ENCODE measurements around the gene MS4A6E.

The MS4A6E gene, protein sequence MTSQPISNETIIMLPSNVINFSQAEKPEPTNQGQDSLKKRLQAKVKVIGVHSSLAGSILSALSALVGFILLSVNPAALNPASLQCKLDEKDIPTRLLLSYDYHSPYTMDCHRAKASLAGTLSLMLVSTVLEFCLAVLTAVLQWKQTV

DNA sequence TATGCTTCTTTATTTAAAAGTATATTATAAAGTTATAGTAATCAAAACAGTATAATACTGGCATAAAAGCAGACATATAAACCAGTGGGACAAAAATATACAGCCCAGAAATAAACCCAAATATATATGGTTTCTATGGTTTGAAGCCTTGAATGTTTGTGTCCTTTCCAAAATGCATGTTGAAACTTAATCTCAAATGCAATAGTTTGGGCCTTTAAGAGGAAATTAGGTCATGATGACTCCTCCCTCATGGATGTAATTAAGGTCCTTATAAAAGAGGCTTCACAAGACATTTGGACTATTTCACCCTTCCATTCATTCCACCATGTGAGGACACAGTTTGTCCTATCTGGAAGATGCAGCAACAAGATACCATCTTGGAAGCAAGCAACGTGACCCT is at the start of gene MS4A6E:
TSS of gene MS4A6E (plus strand) at position 301 of the 400 bp plus-strand sequence. CDS start 7,641 bp downstream, outside the sequence.
- Histone ChIP-seq H2AFZ (ENCODE audit: low read length) (no peak within 1 kb of the TSS), H3K4me1 (ENCODE audit: low read length) (no peaks in the 10 kb centered on the region), H3K79me2 (ENCODE audit: low read length) (no peaks in the 10 kb centered on the region), H3K9me2 (replicated peaks; ENCODE audit: insufficient read depth, low read length) (no peaks in the 10 kb centered on the region), H3K27ac (ENCODE audit: low read length) (no peak within 1 kb of the TSS), H3K9ac (ENCODE audit: low read length) (no peak within 1 kb of the TSS), H3K4me2 (ENCODE audit: low read depth, low read length) (no peak within 1 kb of the TSS), H4K20me1 (ENCODE audit: insufficient read depth, low read length) (no peaks in the 10 kb centered on the region), H3K4me3 (ENCODE audit: low read length) (no peak within 1 kb of the TSS), H3K9me3 (replicated peaks; ENCODE audit: insufficient read depth, low read length) (no peaks in the 10 kb centered on the region), H3K27me3 (replicated peaks; ENCODE audit: insufficient read depth, low read length) (no peaks in the 10 kb centered on the region), H3K36me3 (replicated peaks; ENCODE audit: insufficient read depth, low read length) (no peaks in the 10 kb centered on the region), H3F3A (ENCODE audit: insufficient read depth, low read length) (no peaks in the 10 kb centered on the region)
- DNase-seq: no peak
- TF ChIP-seq EZH2 (optimal IDR thresholded peaks at IDR 0.05; ENCODE audit: low read depth, low read length) (no peak), EZH2phosphoT487 (IDR thresholded peaks at IDR 0.05; ENCODE audit: low read length) (no peak)
- TF ChIP-seq, protein P1, sequence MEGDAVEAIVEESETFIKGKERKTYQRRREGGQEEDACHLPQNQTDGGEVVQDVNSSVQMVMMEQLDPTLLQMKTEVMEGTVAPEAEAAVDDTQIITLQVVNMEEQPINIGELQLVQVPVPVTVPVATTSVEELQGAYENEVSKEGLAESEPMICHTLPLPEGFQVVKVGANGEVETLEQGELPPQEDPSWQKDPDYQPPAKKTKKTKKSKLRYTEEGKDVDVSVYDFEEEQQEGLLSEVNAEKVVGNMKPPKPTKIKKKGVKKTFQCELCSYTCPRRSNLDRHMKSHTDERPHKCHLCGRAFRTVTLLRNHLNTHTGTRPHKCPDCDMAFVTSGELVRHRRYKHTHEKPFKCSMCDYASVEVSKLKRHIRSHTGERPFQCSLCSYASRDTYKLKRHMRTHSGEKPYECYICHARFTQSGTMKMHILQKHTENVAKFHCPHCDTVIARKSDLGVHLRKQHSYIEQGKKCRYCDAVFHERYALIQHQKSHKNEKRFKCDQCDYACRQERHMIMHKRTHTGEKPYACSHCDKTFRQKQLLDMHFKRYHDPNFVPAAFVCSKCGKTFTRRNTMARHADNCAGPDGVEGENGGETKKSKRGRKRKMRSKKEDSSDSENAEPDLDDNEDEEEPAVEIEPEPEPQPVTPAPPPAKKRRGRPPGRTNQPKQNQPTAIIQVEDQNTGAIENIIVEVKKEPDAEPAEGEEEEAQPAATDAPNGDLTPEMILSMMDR (IDR thresholded peaks at IDR 0.05; ENCODE audit: low read length): no peak

DNA sequence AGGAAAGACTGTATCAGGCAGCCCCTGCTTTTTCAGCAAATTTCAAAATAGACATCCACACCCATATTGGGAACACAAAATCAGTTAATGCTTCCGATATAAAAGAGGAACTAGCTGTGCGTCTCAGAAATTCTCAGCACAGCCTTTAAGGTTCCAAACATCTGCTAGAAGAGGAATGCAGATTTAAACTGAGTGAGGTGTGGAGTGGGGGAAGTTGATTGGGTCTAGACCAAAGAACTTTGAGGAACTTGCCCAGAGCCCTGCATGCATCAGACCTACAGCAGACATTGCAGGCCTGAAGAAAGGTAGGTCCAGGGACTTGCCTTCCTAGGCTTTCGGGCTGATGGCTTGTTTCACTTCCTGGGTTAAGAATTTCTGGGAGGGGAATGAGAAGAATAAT is 46.6 kb upstream of the MS4A6E start, which contains the start of gene MS4A4A:
TSS of gene MS4A4A (plus strand) at position 255 of the 400 bp plus-strand sequence. CDS start at position 265, 10 bp downstream.
- Histone ChIP-seq H3K9me3 (replicated peaks; ENCODE audit: insufficient read depth, low read length) (no peaks in the 10 kb centered on the region), H3K9me2 (replicated peaks; ENCODE audit: insufficient read depth, low read length) (no peaks in the 10 kb centered on the region), H3K9ac (ENCODE audit: low read length) (no peak within 1 kb of the TSS), H3F3A (ENCODE audit: insufficient read depth, low read length) (no peaks in the 10 kb centered on the region), H2AFZ (ENCODE audit: low read length) (no peak within 1 kb of the TSS), H3K4me3 (ENCODE audit: low read length) (no peak within 1 kb of the TSS), H4K20me1 (ENCODE audit: insufficient read depth, low read length) (no peaks in the 10 kb centered on the region), H3K4me1 (ENCODE audit: low read length) (no peaks in the 10 kb centered on the region), H3K79me2 (ENCODE audit: low read length) (no peaks in the 10 kb centered on the region), H3K4me2 (ENCODE audit: low read depth, low read length) (no peak within 1 kb of the TSS), H3K27ac (ENCODE audit: low read length) (no peak within 1 kb of the TSS), H3K36me3 (replicated peaks; ENCODE audit: insufficient read depth, low read length) (no peaks in the 10 kb centered on the region), H3K27me3 (replicated peaks; ENCODE audit: insufficient read depth, low read length) (no peaks in the 10 kb centered on the region)
- no peak for DNase-seq
- TF ChIP-seq, protein P1 (IDR thresholded peaks at IDR 0.05; ENCODE audit: low read length): no peak
- TF ChIP-seq EZH2 (optimal IDR thresholded peaks at IDR 0.05; ENCODE audit: low read depth, low read length) (no peak), EZH2phosphoT487 (IDR thresholded peaks at IDR 0.05; ENCODE audit: low read length) (no peak)

DNA sequence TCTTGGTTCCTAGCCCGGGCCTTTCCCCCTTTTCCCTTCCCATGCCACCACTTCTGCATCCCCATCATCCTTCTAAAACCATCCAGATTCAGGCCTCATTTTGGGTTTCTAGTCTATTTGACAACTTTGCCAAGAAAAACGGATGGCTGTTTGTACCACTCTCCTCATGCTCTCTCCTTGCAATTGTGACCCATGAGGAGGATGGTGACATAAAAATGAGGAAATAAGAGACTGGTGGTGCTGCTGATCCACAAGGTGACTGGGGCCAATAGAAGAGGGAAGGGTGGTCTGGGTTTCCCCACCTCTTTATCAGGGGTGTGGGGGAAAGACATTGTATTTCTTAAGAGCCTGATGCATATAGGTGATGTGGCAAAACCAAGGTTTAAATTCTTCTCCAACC is 45.6 kb upstream of the MS4A6E start:
- Histone ChIP-seq H4K20me1 (ENCODE audit: insufficient read depth, low read length) (no peaks in the 10 kb centered on the region), H3K4me1 (ENCODE audit: low read length) (no peaks in the 10 kb centered on the region), H3K4me3 (ENCODE audit: low read length) (no peak overlapping the region), H3F3A (ENCODE audit: insufficient read depth, low read length) (no peaks in the 10 kb centered on the region), H3K4me2 (ENCODE audit: low read depth, low read length) (no peak overlapping the region), H3K36me3 (replicated peaks; ENCODE audit: insufficient read depth, low read length) (no peaks in the 10 kb centered on the region), H3K79me2 (ENCODE audit: low read length) (no peaks in the 10 kb centered on the region), H3K27ac (ENCODE audit: low read length) (no peak overlapping the region), H3K9ac (ENCODE audit: low read length) (no peak overlapping the region), H3K9me2 (replicated peaks; ENCODE audit: insufficient read depth, low read length) (no peaks in the 10 kb centered on the region), H3K9me3 (replicated peaks; ENCODE audit: insufficient read depth, low read length) (no peaks in the 10 kb centered on the region), H3K27me3 (replicated peaks; ENCODE audit: insufficient read depth, low read length) (no peaks in the 10 kb centered on the region), H2AFZ (ENCODE audit: low read length) (no peak overlapping the region)
- TF ChIP-seq EZH2phosphoT487 (IDR thresholded peaks at IDR 0.05; ENCODE audit: low read length) (no peak), EZH2 (optimal IDR thresholded peaks at IDR 0.05; ENCODE audit: low read depth, low read length) (no peak)
- TF ChIP-seq, protein P1 (IDR thresholded peaks at IDR 0.05; ENCODE audit: low read length): no peak
- DNase-seq: no peak
